Stimulated activated CD4-positive, alpha-beta T cell treated with anti-CD3 and anti-CD28 coated beads, Interleukin-2, amount 100 ng/mL, for 4 hours (primary cell): Measurements from ENCODE around the gene IQCC.

ENCODE experiments used
- DNase-seq: peaks from one replicate; pipeline ENCODE4 v3.0.0-alpha.2; 2020; ENCODE audit warnings: low read depth

IQCC gene

GRCh38 chr1:32195972-32196823 lies 9.3 kb upstream of the IQCC start:
- DNase-seq: no peak

DNA sequence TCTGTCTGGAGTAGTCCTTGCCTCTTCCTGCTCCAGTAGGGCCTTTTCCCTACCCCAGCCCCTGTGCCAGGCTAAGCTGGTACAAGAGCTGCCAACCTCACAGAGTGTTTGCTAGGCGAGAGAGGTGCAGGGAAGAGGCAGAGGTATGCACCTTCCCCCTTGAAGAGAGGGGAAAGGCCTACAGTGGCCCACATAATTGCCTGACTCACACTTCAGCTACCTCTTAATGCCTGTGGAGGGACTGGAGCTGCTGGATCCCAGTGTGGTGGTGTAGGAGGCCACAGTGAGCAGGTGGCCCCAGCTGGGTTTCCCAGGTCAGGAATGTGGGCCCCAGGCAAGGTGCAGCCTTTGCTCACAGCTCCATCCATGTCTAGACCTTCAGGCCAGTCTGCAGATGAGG lies 8.4 kb upstream of the IQCC start:
- DNase-seq: no peak

DNA sequence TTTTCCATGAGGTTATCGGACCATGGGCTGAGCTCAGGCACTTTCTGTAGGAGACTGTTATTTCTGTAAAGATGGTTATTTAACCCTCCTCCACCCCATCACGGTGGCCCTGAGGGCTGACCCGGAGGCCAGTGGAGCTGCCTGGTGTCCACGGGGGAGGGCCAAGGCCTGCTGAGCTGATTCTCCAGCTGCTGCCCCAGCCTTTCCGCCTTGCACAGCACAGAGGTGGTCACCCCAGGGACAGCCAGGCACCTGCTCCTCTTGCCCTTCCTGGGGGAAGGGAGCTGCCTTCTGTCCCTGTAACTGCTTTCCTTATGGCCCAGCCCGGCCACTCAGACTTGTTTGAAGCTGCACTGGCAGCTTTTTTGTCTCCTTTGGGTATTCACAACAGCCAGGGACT lies 7.6 kb upstream of the IQCC start:
- DNase-seq: no peak

GRCh38 chr1:32198237-32199042 lies 7.0 kb upstream of the IQCC start:
- no peak for DNase-seq

DNA sequence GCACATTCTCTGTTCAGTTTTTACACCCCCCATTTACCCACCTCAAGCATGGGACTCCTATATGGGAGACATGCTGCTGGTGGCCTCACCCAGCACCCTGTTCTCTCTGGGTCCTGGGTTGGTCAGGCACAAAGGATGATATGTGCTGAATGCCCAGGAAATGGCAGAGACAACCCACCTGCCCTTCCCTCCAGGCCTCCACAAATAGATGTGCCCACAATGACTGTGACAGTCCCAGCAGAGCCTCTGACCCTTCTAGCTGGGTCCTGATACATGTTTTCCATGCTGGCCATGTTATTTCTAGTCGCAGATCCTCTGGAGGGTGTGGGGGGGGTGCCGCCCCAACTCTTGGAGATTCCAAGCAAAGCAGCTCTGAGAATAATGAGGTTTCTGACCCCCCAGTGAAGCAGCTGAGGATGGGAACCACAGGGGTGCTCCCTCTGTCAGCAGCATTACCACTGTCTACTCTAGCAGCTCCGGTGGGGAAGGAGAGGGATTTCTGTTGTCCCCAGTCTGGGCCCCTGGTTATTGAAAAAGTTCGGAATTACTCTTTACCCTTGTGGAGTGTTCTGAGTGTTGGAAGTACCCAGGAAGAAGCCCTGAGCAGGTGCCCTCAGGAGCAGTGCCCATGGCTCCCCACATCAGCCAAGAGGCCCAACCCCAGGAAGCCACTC lies 6.3 kb upstream of the IQCC start:
- no peak for DNase-seq

- no peak for DNase-seq
Measured at GRCh38 chr1:32199717-32200072, 5.8 kb upstream of the IQCC start.

DNA sequence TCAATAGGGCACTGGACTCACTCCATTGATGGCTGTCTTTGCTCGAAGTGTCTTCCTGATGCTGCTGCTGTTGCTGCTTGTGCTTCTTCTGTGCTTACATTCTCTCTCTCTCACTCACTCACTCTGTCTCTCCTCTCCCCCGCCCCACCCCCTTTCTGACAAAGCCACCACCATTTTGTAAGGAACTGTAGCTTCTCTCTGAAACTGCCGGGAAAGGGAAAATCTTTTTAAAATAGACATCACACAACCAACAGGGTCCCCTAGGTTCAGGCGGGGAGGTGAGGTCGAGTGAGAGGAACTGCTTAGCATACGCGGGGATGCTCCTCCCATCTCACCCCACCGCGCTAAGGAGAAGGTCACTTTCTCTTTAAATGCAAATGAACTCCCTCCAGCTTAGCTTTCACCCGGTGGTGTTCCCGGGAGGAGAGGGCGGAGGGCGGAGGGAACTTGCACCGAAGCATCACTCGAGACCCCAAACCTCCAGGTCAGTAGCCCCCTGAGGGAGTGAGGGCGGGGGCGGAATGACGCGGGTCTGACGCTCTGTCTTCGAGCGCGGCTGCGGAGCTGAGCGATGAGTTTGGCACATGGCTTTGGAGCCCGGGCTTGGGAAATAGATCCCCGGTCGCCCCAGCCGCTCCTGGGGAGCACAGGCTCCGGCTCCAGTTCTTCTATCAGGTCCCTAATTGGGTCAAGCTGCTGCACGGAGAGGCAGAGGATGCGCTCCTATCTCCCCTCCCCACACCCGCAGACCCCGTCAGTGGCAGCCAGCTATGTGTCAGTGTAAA lies 5.1 kb upstream of the IQCC start, which contains the start of gene CCDC28B:
Gene CCDC28B, plus strand, starts transcription at position 370 of the 785 bp plus-strand sequence. CDS start 1,341 bp downstream, outside the sequence.
- peak; percentile 31 for DNase-seq

GRCh38 chr1:32201011-32201855 lies 4.2 kb upstream of the IQCC start:
- peak; percentile 64 for DNase-seq

DNA sequence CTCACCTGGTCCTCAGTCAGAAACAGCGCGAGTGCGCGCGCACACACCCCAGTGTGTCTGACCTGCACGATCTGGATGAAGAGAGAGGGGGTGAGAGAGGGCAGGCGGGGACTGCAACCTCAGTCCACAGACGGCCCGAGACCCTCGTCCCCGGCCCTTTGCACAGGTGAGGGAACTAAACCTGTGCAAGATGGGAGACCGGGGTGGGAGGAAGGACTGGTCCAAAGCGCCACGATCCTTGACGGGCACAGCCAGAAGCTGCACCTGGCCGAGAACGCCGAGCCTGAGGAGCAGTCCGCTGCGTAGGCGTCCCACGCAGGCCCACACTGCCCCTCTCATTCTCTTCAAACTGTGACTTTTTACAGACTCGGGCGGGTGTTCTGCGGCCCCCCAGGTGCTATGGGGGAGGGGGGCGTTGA lies 519 bp upstream of the IQCC start:
- no peak for DNase-seq

- DNase-seq: no peak
Measured at GRCh38 chr1:32208469-32208868, 3.0 kb downstream of the IQCC start.

DNA sequence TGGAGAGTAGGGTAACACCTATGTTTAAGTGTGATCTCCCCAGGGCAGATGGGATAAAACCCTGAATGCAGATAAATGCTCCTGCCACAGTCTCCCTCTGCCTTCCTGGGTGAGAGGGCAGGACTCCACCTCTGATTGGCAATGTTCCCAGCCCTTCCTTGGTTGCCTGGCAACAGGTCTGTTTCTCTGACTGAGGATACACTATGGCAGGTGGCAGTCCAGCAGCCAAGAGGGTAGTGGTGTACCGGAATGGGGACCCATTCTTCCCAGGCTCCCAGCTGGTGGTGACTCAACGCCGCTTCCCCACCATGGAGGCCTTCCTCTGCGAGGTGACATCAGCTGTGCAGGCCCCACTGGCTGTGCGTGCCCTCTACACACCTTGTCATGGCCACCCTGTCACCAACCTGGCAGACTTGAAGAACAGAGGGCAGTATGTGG lies 3.4 kb downstream of the IQCC start, which contains the start of gene DCDC2B:
Gene DCDC2B, plus strand, starts transcription at position 199 of the 438 bp plus-strand sequence. Its CDS starts 5 bp downstream, at position 204.
- DNase-seq: no peak

- peak; percentile 46 for DNase-seq
Measured at GRCh38 chr1:32215629-32216480, 10.4 kb downstream of the IQCC start.

DNA sequence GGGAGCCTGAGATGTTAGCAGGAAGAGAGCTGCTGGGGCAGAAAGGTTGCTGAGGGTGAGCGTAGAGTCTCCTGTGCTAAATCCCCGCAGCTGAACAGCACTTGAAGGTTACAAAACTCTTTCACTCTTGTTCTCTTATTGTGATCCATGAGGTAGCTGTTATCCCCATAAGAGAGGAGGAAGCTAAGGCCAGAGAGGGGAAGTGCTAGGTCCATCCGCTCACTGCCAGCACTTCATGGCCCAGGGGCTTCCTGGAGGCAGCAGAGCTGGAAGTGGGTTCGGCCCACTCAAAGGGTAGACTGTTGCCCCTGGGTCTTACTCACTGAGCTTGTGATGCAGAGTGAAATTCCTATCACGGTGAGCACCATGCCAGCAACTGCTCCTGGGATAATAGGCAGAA lies 11.1 kb downstream of the IQCC start:
- DNase-seq: no peak

GRCh38 chr1:32219022-32219421 lies 13.6 kb downstream of the IQCC start:
- DNase-seq: no peak

GRCh38 chr1:32220746-32221580 lies 15.5 kb downstream of the IQCC start:
- DNase-seq: no peak

- no peak for DNase-seq
Measured at GRCh38 chr1:32221581-32221979, 16.1 kb downstream of the IQCC start.

DNA sequence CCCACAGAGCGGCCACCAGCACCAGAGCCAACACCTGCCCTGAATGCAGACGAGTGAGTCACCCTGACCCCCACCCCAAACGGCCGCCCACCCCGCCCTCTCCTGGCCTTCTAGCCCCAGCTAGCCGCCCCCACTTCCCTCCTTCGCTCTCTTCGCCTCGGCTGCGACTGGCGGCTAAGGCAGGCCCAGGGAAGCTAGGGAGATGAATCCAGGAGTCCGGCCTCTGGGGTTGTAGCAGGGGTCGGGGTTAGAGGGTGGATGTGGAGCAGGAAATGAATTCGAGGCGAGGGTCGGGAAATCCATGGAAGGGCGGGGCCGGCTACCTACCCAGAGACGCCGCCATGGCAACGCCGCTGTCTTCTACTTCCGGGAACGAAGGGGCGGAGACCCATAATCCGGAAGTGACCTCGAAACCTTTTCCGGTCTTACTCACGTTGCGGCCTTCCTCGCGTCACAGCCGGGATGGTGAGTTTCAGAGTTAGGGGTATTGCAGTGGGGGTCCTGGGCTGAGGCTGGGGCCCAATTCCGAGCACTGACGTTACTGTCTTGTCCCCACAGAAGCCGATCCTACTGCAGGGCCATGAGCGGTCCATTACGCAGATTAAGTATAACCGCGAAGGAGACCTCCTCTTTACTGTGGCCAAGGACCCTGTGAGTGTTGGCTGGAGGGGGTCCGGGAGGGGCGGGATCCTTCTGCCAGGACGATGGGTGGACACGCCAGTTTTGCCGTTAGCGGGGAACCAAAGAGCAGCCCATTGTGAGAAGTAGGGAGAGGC lies 16.7 kb downstream of the IQCC start, which contains the start of the genes EIF3I and TMEM234:
Gene EIF3I, plus strand, starts transcription at position 428 of the 776 bp plus-strand sequence. Its CDS starts 35 bp downstream, at position 463.
Gene TMEM234, minus strand, starts transcription at position 374 of the 776 bp plus-strand sequence. Its CDS starts 31 bp downstream, at position 343.
- DNase-seq: peak; percentile 90

GRCh38 chr1:32223683-32224082 lies 18.2 kb downstream of the IQCC start:
- no peak for DNase-seq
